NCI-H2227 (cell line): ENCODE measurements around the gene GAB3.
"Not testable (repeated sequence)": the region's sequence is repeated elsewhere in the genome, so short reads cannot be mapped to it uniquely, and the experiment has no call there.

Experiments used
- DNase-seq: peaks from one replicate; lab custom pipeline; 2025; ENCODE audit not compliant: unreplicated experiment; lab: John Stamatoyannopoulos, UW

GAB3 gene

DNA sequence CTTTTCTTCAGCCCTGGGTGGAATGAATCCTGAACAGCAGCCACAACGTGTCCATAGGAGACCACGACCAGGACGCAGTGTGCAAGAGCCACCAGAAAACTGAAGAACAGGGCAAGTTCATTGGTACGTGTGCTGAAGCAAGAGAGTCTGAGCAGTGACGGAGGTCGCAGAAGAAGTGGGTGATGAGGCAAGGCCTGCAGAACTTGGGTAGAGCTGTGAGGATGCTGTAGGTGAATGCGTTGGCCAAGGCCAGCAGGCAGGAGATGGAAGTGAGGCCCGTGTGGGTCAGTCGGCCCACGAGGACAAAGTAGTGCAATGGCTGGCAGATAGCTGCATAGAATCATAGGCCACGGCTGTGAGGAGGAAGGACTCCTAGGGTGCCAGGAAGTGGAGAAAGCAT is 91.9 kb downstream of the GAB3 start:
- DNase-seq = no peak

- no peak for DNase-seq
Observed at GRCh38 chrX:154658187-154658586, 92.7 kb downstream of the GAB3 start.

DNA sequence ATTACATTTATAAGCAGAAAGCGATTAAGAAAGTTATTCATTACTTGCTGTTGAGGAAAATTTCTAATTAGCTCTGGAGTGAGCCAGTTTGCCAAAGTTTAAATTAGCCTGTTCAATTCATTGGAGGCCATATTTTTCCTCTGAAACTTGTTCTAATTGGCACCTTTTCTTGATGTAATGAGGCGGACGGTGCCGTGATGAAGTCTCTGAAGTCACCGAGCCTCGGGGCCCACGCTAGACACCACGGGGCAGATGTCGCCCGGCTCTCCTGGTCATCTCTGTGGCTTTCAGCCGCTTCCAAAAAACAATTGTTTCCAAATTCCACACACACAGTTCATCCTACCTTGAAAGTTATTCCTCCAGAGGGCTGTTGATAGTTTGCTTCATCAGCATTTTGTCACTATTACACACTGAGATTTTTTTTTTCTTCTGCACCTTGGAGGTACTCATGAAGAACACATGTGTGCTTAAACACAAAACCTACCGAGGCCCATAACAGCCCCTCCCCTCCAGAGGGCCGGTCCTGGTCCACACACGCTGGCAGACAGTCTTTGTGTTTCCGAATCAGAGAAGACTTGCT is 93.6 kb downstream of the GAB3 start:
- no peak for DNase-seq

GRCh38 chrX:154655786-154656185 is 95.1 kb downstream of the GAB3 start:
- no peak for DNase-seq

- no peak for DNase-seq
Observed at GRCh38 chrX:154655346-154655745, 95.5 kb downstream of the GAB3 start.

- DNase-seq = no peak
Observed at GRCh38 chrX:154654925-154655324, 96.0 kb downstream of the GAB3 start.

GRCh38 chrX:154654372-154654771 is 96.5 kb downstream of the GAB3 start:
- DNase-seq = no peak

DNA sequence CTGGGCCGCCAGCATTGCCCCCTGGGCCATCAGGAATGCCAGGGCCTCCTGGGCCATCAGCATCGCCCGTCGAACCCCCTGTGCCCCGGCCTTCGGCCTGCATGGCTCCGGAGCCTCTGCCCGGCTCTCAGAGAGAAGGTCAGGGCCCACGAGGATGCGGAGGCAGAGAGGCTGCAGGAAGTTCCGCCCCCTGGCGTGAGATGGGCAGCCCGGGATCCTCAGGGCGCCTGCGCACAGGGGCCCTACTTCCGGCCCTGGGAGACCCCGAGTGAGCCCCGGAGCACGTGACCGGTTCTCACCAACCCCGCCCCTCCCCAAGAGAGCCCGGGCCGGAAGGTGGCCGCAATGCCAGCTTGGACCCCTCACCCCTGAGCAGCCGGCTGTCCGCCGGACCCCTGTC is 97.5 kb downstream of the GAB3 start, which contains the start of gene CTAG2:
Gene CTAG2, minus strand, starts transcription at position 167 of the 400 bp plus-strand sequence. Its CDS starts 64 bp downstream, at position 103.
- not testable (repeated sequence) for DNase-seq

GRCh38 chrX:154653048-154653401 is 97.9 kb downstream of the GAB3 start:
- DNase-seq = no peak

GRCh38 chrX:154652311-154653047 is 98.4 kb downstream of the GAB3 start:
- no peak for DNase-seq

- no peak for DNase-seq
Observed at GRCh38 chrX:154650221-154650510, 100.7 kb downstream of the GAB3 start.

DNA sequence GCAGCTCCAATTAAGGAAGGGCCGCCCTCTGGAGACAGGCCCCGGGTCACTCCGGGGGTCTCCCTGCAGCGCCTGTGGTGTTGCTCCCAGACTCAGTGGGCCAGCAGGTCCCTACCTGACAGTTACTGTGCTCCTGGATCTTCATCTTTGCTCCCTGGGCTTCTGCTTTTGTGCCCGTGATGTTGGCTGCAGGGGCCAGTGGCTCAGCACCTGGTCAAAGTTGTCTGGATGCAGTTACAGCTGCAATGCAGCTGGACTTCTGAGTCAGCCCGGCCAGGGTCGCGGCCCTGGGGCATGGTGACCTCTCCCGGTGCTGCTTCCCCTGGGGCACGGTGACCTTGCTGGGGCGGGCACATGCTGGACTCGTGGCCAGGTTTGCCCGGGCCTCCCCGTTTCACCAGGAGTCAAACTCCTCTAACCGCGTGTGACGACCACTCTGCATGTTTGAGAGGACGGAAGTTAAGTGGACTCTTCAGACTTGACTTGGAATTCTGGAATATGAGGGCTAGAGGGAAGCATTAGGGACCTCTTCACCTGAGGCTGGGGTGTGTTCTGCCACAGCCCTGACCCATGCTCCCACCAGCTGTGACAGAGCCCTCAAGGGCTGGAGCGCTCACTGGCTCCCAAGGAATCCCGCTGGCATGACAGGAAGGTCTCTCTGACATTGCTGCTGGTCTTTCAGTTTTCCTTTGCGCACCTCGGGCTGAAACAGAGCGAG is 101.2 kb downstream of the GAB3 start:
- no peak for DNase-seq

DNA sequence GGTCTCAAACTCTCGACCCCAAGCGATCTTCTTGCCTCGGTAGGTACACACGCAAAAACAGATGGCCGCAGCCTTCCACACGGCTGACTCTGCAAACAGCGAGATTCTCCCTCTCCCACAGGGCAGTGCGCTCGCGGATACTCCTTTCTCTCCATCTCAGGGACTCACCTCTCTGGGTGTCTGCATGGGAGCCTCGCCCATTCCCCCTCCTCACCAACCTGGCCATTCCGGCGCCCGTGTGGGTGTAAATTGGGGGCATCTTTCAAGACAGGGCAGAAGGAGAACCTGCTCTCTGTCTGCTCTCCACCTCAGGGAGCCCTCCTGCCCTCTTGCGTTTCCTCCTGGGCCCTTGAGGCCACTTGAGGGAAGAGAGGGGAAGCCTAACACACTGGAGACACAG is 101.9 kb downstream of the GAB3 start:
- DNase-seq = no peak

- DNase-seq = not testable (repeated sequence)
Observed at GRCh38 chrX:154645745-154646378, 105.0 kb downstream of the GAB3 start.

DNA sequence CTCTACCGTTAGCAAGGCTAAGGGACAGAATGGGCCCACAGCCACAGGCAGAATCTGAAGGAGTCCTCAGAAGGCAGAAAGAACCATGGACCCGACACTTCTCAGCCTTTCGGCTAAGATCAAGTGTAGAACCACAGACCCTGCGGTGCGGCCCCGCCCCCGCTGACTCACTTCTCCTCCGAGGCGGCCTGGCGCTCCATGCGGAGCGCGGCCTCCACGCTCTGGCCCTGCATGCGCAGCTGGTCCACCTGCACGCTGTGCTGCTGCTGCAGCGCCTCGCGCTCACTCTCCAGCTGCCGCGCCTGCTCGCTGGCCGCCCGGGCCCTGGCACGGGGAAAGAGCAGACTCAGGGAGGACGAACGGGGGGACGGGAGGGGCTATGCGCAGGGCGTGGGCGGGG is 107.2 kb downstream of the GAB3 start:
- DNase-seq = not testable (repeated sequence)

GRCh38 chrX:154641740-154642139 is 109.1 kb downstream of the GAB3 start:
- not testable (repeated sequence) for DNase-seq

DNA sequence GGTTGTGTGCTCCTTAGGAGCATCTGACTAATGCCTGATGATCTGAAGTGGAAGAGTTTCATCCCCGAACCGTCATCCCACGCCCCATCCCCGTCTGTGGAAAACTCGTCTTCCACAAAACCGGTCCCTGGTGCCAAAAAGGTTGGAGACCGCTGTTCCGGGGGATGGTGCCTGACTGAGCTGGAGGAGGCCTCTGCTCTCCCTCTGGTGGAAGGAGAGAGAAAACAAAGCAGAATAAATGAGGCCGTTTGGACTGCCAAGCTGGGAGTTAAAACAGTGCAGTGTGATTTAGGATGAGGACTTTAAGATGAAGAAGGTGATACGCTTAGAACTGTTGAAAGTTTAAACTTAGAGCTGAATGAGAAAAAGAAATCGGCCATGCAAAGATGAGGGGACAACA is 117.2 kb downstream of the GAB3 start:
- not testable (repeated sequence) for DNase-seq

DNA sequence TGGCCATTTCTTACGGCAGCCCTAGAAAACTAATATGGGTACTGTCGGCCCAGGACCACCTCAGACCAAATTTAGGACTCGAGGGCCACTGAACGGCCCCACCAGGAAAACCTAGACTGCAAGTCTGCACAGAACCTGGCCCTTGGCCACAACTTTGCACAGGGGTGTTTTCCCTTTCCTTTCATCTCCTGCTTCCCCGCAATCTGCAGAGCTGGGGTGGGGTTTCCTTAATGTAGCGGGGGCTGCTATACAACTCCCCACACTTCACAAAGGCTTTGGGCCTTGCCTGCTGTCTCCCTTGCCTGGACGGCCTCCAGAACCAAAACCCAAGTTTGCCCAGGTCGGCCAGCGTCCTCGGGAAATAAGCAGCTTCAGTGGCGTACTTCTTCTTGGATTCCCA is 119.9 kb downstream of the GAB3 start:
- DNase-seq = not testable (repeated sequence)

GRCh38 chrX:154628960-154629359 is 121.9 kb downstream of the GAB3 start:
- DNase-seq = not testable (repeated sequence)
